Measurements from ENCODE around the gene FGF1.

FGF1 gene

DNA sequence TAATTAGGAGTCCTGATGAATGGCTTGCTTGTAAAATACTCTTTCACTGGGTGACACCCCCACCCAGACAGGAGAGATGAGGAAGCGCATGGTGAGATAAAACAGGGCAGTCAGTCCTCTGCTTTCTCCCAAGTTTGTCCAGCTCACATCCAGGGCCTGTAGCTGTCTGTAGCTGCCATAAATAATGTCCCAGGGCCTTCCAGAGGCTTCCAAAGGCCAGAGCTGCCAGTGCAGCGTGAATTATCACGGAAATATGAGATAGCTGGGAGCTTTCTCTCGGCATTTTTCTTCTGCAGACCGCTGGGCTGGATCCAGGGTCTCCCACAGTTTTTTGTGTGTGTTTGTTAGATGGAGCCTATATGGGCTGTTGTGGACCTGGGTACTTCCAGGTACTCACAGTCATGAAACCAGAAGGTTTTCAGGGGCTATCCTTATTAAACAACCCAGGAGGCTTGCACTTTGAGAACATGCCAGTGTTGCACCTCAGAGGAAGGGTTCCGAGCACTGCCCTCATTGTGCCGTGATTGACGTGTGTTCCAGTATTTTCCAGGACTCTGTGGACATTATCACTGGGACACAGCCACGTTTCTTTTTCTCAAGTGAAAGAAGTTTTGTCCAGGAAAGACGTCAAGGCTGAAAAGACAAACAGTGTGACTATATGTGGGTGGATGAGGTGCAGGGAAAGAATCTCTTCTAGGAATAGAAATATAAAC, 117.5 kb downstream of the FGF1 start:
- peak; percentile 25 for DNase-seq

DNA sequence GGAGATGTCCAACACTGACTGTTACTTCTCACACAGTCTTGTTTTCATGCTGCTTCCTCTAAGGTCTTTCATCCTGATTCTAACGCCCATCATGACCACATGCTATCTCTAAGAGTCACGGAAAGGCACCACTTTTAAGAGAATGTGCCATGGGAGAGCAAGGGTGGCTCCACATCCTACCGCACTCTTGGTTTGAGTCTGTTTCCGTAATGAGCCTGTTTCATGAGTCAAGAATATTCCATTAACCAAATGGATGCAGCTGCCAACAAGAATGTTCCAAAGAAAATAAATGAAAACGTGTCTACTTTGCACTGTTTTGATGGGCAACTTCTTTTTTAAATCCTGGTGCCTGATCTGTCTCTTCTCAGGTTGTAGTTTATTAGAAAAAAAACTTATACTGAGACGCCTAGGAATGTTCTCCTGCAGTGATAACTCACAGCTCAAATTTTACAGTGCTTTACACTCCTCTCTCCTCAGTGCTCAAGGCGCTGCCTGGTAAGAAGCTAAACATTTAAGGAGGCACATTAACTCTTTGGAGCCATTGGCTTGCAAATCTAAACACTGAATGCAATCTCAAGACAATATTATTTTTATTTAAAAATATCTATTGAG, 124.3 kb downstream of the FGF1 start:
- no peak for DNase-seq

DNA sequence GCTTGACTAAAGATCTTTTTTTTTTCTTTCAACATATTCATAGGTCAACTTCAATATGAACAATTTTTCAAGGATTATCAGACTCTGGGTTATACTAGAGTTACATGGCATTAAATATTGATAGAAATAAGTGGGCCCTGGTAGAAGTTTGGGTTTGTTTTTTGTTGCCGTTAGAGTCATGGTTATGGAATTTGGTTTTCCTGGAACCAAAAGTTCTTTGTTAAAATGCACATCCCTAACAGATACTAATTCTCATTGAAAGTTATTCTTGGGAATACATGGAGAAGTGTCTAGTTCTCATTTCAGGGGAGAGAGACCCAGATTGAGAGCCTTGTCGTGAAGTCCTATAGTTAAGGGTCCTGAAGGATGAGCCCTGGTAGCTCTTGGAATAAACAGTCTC, 124.9 kb downstream of the FGF1 start:
- DNase-seq: no peak

DNA sequence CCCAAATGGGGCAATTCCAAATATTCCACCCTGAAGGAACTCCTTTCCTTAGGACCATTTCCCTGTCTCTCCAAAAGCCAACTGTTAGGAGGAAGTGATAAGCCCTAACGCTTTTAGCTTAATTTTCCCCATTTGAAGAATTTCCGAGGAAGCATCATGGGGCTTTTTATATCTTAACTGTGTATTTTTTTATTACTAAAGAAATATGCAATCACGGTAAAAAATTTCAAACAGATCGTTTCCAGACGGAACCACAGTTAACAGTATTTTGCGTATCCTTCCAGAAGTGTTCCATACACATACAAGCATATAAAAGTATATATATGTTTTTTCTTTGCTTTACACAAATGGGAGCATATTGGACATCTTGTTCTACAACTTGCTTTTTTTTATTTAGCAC, 133.8 kb downstream of the FGF1 start:
- no peak for DNase-seq

GRCh38 chr5:142551338-142552067, 134.4 kb downstream of the FGF1 start:
- DNase-seq: peak; percentile 51

DNA sequence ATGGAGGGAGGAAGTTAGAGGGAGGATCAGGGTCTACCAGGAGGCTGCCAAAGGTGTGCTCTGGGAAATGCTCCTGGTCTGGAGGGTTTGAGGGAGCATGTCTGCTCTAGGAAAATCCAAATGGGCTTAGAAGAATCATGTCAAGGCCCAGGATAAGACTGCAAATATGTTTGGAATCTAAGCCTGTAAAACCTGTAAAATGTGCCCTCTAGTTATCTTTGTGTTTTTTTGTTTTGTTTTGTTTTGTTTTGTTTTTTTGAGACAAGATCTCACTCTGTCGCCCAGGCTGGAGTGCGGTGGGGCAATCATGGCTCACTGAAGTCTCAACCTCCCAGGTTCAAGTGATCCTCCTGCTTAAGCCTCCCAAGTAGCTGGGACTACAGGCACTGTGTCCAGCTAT, 135.4 kb downstream of the FGF1 start:
- no peak for DNase-seq

DNA sequence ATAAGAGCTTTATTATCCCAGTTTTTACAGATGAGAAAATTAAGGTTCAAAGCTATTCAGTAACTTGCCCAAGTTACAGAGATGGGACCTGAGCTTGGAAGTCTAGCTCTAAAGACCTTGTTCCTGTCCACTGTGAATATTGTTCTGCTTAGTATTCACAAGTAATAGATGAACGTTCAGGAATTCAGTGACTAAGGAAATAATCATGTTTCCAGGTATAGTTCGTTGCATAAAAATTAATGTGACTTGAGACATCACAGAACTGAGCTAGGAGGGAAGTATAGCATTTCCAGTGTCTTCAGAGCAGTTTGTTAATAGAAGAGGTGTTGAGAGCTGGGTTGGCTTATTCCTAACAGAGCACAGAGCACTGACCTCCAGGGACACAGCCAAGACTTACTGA, 136.1 kb downstream of the FGF1 start:
- DNase-seq: no peak

- peak; percentile 93 for DNase-seq
Observed at GRCh38 chr5:142548739-142549275, 137.1 kb downstream of the FGF1 start.

- no peak for DNase-seq
Observed at GRCh38 chr5:142547445-142548380, 138.2 kb downstream of the FGF1 start.

GRCh38 chr5:142545650-142546322, 140.1 kb downstream of the FGF1 start:
- peak; percentile 85 for DNase-seq

DNA sequence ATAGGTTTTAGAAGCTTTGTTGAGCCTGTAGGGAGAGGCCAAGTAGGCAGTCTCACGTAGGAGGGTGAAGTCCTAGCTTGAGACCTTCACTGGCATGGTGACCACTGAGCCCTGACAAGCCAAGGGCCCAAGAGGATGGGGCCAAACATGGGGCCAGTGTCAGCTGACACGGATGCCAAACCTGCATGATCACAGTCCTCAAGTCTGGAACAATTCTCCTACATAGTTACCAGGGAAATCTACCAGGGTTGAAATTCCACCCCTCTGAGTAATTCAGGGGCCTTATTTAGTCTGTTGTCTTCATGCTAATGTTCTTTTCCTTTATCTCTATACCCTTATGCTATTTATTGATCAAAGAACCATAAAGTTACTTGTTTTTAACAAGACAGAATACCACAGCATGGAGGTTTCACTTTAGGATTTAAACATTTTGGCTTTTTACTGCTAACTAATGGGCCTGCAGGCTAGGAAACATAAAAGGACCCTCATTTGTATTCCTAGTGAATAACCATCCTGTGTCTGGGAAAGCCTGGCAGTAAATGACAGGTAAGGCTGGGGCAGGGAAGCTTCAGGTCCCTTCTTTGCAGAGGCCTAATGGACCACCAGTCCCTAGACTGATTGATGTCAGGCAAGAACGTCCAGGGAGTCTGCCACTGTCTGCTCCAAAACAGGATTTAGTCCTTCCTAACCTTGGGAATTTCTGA, 140.8 kb downstream of the FGF1 start:
- DNase-seq: peak; percentile 65

DNA sequence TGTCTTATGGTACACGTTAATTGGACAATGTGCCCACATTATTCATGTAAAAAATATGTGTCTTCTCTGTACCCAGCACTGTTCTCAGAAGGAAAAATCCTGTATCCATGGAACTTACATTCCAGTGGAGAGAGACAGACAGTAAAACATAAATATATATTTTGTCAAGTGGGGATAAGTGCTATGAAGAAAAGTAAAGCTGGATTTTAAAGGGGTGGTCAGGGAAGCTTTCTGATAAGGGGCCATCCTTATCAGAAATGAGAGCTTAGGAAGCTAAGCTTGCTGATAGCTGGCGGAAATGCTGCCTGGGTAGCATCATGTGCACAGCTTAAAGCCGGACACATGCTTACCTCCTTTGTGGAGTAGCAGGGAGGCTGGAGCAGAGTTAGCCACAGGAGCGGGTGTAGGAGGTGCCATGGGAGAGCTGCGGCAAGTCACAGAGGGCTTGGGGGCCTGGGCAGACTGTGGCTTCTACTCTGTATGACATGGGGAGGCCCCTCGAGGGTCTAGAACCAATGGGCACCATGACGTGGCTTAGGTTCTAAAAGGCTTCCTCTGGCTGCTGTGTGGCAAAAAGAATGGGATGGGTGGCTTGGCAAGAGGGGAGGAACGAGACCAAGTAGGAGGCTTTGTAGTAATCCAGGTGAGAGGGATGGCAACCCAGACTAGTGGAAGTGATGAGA, 141.7 kb downstream of the FGF1 start:
- peak; percentile 46 for DNase-seq

- DNase-seq: peak; percentile 73
Observed at GRCh38 chr5:142542906-142543305, 143.0 kb downstream of the FGF1 start.
